NCI-H128 (cell line): Measurements from ENCODE around the gene AKT1S1.
A peak's percentile ranks its signal among the peaks of the same experiment; 100 is the strongest.

Experiments used
- DNase-seq: peaks from one replicate; lab custom pipeline; 2025; ENCODE audit not compliant: unreplicated experiment; lab: John Stamatoyannopoulos, UW

AKT1S1 gene

GRCh38 chr19:49869484-49870308 lies 7.5 kb downstream of the AKT1S1 start:
- DNase-seq, result peak; percentile 99

GRCh38 chr19:49869009-49869483 lies 8.1 kb downstream of the AKT1S1 start:
- no peak for DNase-seq

- DNase-seq, result peak; percentile 88
Measured at GRCh38 chr19:49866933-49867782, 10.0 kb downstream of the AKT1S1 start, which contains the start of gene PNKP. Gene PNKP, minus strand, starts transcription at chr19:49867576. Its CDS starts 372 bp downstream, at chr19:49867204.

GRCh38 chr19:49864890-49865289 lies 12.3 kb downstream of the AKT1S1 start:
- no peak for DNase-seq

GRCh38 chr19:49863935-49864320 lies 13.2 kb downstream of the AKT1S1 start:
- DNase-seq, result no peak

GRCh38 chr19:49863254-49863934 lies 13.8 kb downstream of the AKT1S1 start:
- no peak for DNase-seq

- DNase-seq, result no peak
Measured at GRCh38 chr19:49862391-49863253, 14.5 kb downstream of the AKT1S1 start.

GRCh38 chr19:49861541-49862378 lies 15.4 kb downstream of the AKT1S1 start:
- no peak for DNase-seq

GRCh38 chr19:49861107-49861506 lies 16.0 kb downstream of the AKT1S1 start:
- no peak for DNase-seq

- DNase-seq, result no peak
Measured at GRCh38 chr19:49860336-49861102, 16.6 kb downstream of the AKT1S1 start.

- no peak for DNase-seq
Measured at GRCh38 chr19:49859682-49860335, 17.3 kb downstream of the AKT1S1 start.

GRCh38 chr19:49858088-49858985 lies 18.8 kb downstream of the AKT1S1 start:
- DNase-seq, result no peak

- DNase-seq, result no peak
Measured at GRCh38 chr19:49857838-49858087, 19.4 kb downstream of the AKT1S1 start.

GRCh38 chr19:49857061-49857837 lies 19.9 kb downstream of the AKT1S1 start:
- no peak for DNase-seq

GRCh38 chr19:49856574-49857021 lies 20.6 kb downstream of the AKT1S1 start:
- DNase-seq, result no peak
